K562 (cell line): Measurements from ENCODE around the gene CACNA1I. TPM values are rescaled to one million over a fixed set of nuclear protein-coding genes. Genes with fewer than 3 reads are reported as not detected.
A peak's percentile ranks its signal among the peaks of the same experiment; 100 is the strongest.

Source experiments
- ATAC-seq: fragments of 200-7000 bp; cut with Tn5 transposase; 3 replicates; pipeline ENCODE4 v1.9.1; 2020; ENCODE audit warnings: moderate library complexity
- BruUV-seq: library from RNA; stranded (reverse); fragments of 400-500 nt; replicated peaks from 2 replicates; lab custom pipeline; 2021; lab: Mats Ljungman, UMichigan
- CTCF ChIA-PET: fragments of 300-600 bp; formaldehyde crosslinking; extraction: SDS; loops from one replicate; lab custom pipeline; 2021; ENCODE audit warnings: low intra/inter-chr PET ratio; lab: Yijun Ruan, JAX
- POLR2A ChIA-PET: fragments of 300-600, 350-650 bp; sonication (Branson Sonifier 250); formaldehyde crosslinking; extraction: SDS; loops from one replicate; lab custom pipeline; 2021; ENCODE audit warnings: antibody characterized with exemption, inconsistent platforms; lab: Yijun Ruan, JAX
- DNase-seq, 4 experiments: peaks; one replicate each; pipeline versions ENCODE4 v3.0.0 to v3.0.0-alpha.2; 2011 to 2018; ENCODE audit warnings: low spot score in 3 of 4, mixed read lengths in 3 of 4; ENCODE audit errors: extremely low read depth in 1 of 4
- FAIRE-seq: peaks from 2 replicates; lab custom pipeline; 2011; peaks lifted over from hg19 to GRCh38; lab: Jason Lieb, UNC
- H2AFZ ChIP-seq: 2 replicates; pipeline ENCODE4 v1.6.0; 2011; ENCODE audit warnings: low read depth, low read length, control low read depth, inconsistent platforms
- H3K27ac ChIP-seq: fragments of 200-600 bp; 3 replicates; pipeline ENCODE4 v1.8.0; 2011; ENCODE audit warnings: low read depth, mild to moderate bottlenecking, control low read depth, inconsistent platforms, low read length, moderate library complexity, mixed read lengths; ENCODE audit errors: extremely low read depth
- H3K27me3 ChIP-seq, 2 experiments: fragments of 300-600 bp in 1 of 2; 2 replicates in 1 of 2; 3 replicates in 1 of 2; pipeline versions ENCODE4 v1.6.0 to v1.8.0; 2011; ENCODE audit warnings: inconsistent platforms in 2 of 2, low read length in 2 of 2, mild to moderate bottlenecking in 1 of 2, mixed read lengths in 1 of 2, moderate library complexity in 1 of 2; ENCODE audit not compliant: control insufficient read depth in 2 of 2, insufficient read depth in 2 of 2
- H3K36me3 ChIP-seq: fragments of 300-600 bp; 3 replicates; pipeline ENCODE4 v1.8.0; 2011; ENCODE audit warnings: mild to moderate bottlenecking, low read length, inconsistent platforms; ENCODE audit not compliant: control insufficient read depth, insufficient read depth
- H3K4me1 ChIP-seq, 2 experiments: fragments of 200-600 bp in 1 of 2; replicated peaks in 1 of 2; 2 replicates in 1 of 2; 3 replicates in 1 of 2; pipeline versions ENCODE4 v1.5.1 to v1.8.0; 2011; ENCODE audit warnings: inconsistent platforms in 2 of 2, low read length in 2 of 2, mild to moderate bottlenecking in 1 of 2, mixed read lengths in 1 of 2, moderate library complexity in 1 of 2; ENCODE audit not compliant: control insufficient read depth in 2 of 2, insufficient read depth in 2 of 2
- H3K4me2 ChIP-seq: 2 replicates; pipeline ENCODE4 v1.6.1; 2011; ENCODE audit warnings: low read length, control low read depth, inconsistent platforms, mixed read lengths; ENCODE audit not compliant: insufficient read depth
- H3K4me3 ChIP-seq: fragments of 200-600 bp; sonication (generic), shearing (Covaris generic); 2 replicates; pipeline ENCODE4 v1.5.1; 2016; ENCODE audit warnings: control low read depth, inconsistent platforms
- H3K79me2 ChIP-seq: fragments of 200-600 bp; 3 replicates; pipeline ENCODE4 v1.8.0; 2011; ENCODE audit warnings: low read length, inconsistent platforms; ENCODE audit not compliant: control insufficient read depth, insufficient read depth
- H3K9ac ChIP-seq, 2 experiments: 2 replicates each; pipeline versions ENCODE4 v1.6.0 to v1.6.1; 2011; ENCODE audit warnings: low read depth in 2 of 2, low read length in 2 of 2, control low read depth in 1 of 2, inconsistent platforms in 1 of 2, mild to moderate bottlenecking in 1 of 2, mixed read lengths in 1 of 2; ENCODE audit not compliant: insufficient read depth in 1 of 2
- H3K9me1 ChIP-seq: one replicate; pipeline ENCODE4 v1.6.0; 2011; ENCODE audit warnings: inconsistent platforms, mild to moderate bottlenecking, low read length, moderate library complexity; ENCODE audit not compliant: control insufficient read depth, insufficient read depth
- H3K9me3 ChIP-seq: replicated peaks from 2 replicates; pipeline ENCODE4 v1.5.1; 2011; ENCODE audit warnings: low read depth, low read length, inconsistent platforms; ENCODE audit not compliant: control insufficient read depth, insufficient read depth
- H4K20me1 ChIP-seq: replicated peaks from 2 replicates; pipeline ENCODE4 v1.6.1; 2011; ENCODE audit warnings: low read length, inconsistent platforms, mixed read lengths; ENCODE audit not compliant: control insufficient read depth, insufficient read depth
- CUX1 ChIP-seq: fragments of 200-800 bp; sonication (Bioruptor generic); IDR thresholded peaks from 2 replicates; pipeline ENCODE4 v1.6.1; 2016; ENCODE audit warnings: missing genetic modification characterization, missing compliant biosample characterization
- FOS ChIP-seq: IDR thresholded peaks from 3 replicates; pipeline ENCODE4 v1.6.1; 2011; ENCODE audit not compliant: insufficient read length; ENCODE audit errors: extremely low read depth
- HNRNPK ChIP-seq: fragments of 200-400 bp; formaldehyde crosslinking; IDR thresholded peaks from one replicate; pipeline ENCODE4 v1.6.1; 2018; ENCODE audit warnings: mild to moderate bottlenecking, low read depth, low read length; ENCODE audit not compliant: poor library complexity, severe bottlenecking
- ILF3 ChIP-seq: fragments of 450-650 bp; IDR thresholded peaks from 2 replicates; pipeline ENCODE4 v1.6.1; 2018; ENCODE audit warnings: antibody characterized with exemption, mild to moderate bottlenecking, moderate library complexity, borderline replicate concordance
- KDM1A ChIP-seq, 2 experiments: fragments of 450-650 bp; IDR thresholded peaks; 2 replicates each; pipeline ENCODE4 v1.6.1; 2016; ENCODE audit warnings: mild to moderate bottlenecking in 2 of 2
- TAF1 ChIP-seq: IDR thresholded peaks from 2 replicates; pipeline ENCODE4 v1.6.1; 2011; ENCODE audit warnings: mild to moderate bottlenecking, low read length, moderate library complexity; ENCODE audit not compliant: insufficient read depth, control insufficient read depth, severe bottlenecking; ENCODE audit errors: extremely low read depth
- TCFL5 ChIP-seq: fragments of 250-450 bp; sonication (Bioruptor Pico); conservative IDR thresholded peaks from 2 replicates; pipeline ENCODE4 v1.6.1; 2021; ENCODE audit warnings: mild to moderate bottlenecking, moderate library complexity, matching md5 sums
- ZMIZ1 ChIP-seq, 2 experiments: fragments of 150-350 bp in 1 of 2; IDR thresholded peaks; 2 replicates each; pipeline ENCODE4 v1.6.1; 2012 to 2016; ENCODE audit warnings: low read depth in 2 of 2, low read length in 2 of 2, mild to moderate bottlenecking in 1 of 2, moderate library complexity in 1 of 2
- ZNF140 ChIP-seq: fragments of 250-450 bp; sonication (Bioruptor Pico); IDR thresholded peaks from 2 replicates; pipeline ENCODE4 v1.8.0; 2021; ENCODE audit warnings: moderate library complexity, mild to moderate bottlenecking, inconsistent platforms
- WGBS: fragments of 100-300 bp; shearing (Covaris generic); methylation state at CpG from one replicate; pipeline ENCODE4 v1.1.6; 2016; ENCODE audit warnings: low coverage, mixed read lengths; ENCODE audit not compliant: insufficient coverage; ENCODE audit errors: missing lambda C conversion rate; 5-methylcytosine and 5-hydroxymethylcytosine counted together
- in situ Hi-C: fragments of 300-500 bp; cut with MboI; formaldehyde crosslinking; loops from 4 replicates; pipeline ENCODE4 v1.15.0; 2018; ENCODE audit warnings: inconsistent platforms, mixed read lengths
- intact Hi-C: fragments of 100-400 bp; cut with micrococcal nuclease; formaldehyde crosslinking; loops from 2 replicates; pipeline ENCODE4 v1.14.2; 2022
- polyA plus RNA-seq, 8 experiments: library from polyadenylated mRNA; depleted of rRNA in 4 of 8; stranded (reverse) in 5 of 8; unstranded in 3 of 8; fragments of >200 nt; fragmentation: Nextera tagmentation in 2 of 8; fragmentation: Illumina TruSeq in 1 of 8; extraction: Ambion mirVana in 2 of 8; extraction: Trizol in 1 of 8; gene quantifications; 2 replicates each; pipeline versions ENCODE4 v1.2.1 to v1.2.3, GENCODE V29; 2011 to 2014; ENCODE audit warnings: inconsistent platforms in 1 of 8, missing spikeins in 1 of 8
- total RNA-seq, 7 experiments: library from RNA; depleted of rRNA in 6 of 7; stranded (reverse); fragments of >200 nt in 6 of 7; fragmentation: Illumina TruSeq in 2 of 7; extraction: Trizol in 2 of 7; gene quantifications; 2 replicates each; pipeline versions ENCODE4 v1.2.1 to v1.2.3, GENCODE V29; 2011 to 2021; ENCODE audit warnings: low replicate concordance in 1 of 7

The CACNA1I gene
- total and polyA plus RNA-seq, 9 of the 15 experiments (the other 6 are each of a cell fraction or from before 2014, with no cell fraction given): 0.01 to 0.79 (median 0.32) TPM; not detected in 1

DNA sequence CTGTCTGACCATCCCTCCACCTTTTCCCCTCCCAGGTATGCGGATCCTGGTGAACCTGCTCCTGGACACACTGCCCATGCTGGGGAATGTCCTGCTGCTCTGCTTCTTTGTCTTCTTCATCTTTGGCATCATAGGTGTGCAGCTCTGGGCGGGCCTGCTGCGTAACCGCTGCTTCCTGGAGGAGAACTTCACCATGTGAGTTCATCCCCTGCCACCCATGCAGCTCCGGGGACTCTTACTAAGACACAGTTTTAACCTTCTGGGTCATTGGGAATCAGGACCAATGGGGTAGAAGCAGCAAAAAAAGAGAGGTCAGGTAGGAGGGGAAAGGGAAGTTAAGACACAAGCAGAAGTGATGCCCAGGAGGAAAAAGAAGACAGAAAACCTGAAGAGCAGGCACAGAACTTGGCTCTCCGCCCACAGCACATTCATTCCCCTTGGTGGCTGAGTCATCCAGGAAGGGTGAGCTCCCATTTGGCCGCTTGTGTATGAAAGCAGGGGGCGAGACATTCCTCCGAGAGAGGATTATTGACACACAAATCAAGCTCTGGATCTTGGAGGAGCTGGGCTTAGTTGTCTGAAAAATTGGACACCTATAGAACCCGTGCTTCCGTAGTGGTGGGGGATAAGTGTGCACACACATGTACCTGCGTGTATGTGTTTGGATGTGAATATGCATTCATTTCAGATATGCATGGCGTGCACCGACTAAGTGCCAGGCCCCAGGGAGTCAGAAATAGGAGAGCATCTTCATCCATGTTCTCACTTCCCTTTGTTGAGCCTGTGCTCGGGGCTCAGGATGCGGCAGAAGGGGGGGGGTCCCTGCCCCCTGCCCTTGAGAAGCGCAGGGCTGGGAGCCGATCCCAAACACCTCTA is 64.2 kb downstream of the CACNA1I start (continued):
- TF ChIP-seq ILF3: no peak
- TF ChIP-seq TAF1: no peak
- no peak for TF ChIP-seq ZMIZ1 (IDR thresholded peaks at IDR 0.05; ENCODE audit: low read depth in 2 of 2, low read length in 2 of 2)
- TF ChIP-seq KDM1A (IDR thresholded peaks at IDR 0.05): no peak

DNA sequence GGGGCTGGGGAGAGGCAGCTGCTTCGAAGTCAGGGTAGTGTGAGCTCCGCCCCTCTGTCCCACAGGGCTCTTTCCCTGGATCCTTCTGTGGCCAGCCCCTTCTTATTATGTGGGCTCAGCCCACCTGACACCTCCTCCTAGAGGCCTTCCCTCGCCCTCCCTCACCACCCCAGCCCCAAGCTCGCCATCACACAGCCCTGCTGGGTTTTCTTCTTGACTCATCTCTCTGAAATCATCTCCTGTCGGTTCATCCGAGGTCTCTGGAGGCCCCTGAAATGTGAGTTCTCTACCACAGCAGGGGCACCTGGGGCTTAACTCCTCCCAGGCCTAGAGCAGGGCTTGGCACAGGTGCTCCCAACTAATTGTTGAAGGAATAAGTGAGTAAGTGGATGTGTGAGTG is 65.2 kb downstream of the CACNA1I start:
- intact Hi-C loops: no loop called here
- Histone ChIP-seq H3K36me3 (no peaks in the 10 kb centered on the region), H3K9ac (peak overlapping the region in 1 of 2 experiments; percentile 20; a peak in 1 of 4 replicates), H3K27ac (no peak overlapping the region), H3K4me1 (peaks cover 10 to 15% of the 10 kb centered on the region in 2 experiments; a peak in 4 of 5 replicates), H3K4me2 (no peak overlapping the region), H2AFZ (no peak overlapping the region), H3K79me2 (no peaks in the 10 kb centered on the region), H3K4me3 (no peak overlapping the region), H3K9me3 (0 out of 2 replicates have a peak, but pooled peaks cover 2% of the 10 kb centered on the region), H4K20me1 (no peaks in the 10 kb centered on the region), H3K27me3 (no peaks in the 10 kb centered on the region), H3K9me1 (no peaks in the 10 kb centered on the region)
- ATAC-seq (no peak), FAIRE-seq (no peak), DNase-seq (no peak)
- ChIA-PET CTCF (no interaction called here), POLR2A (interaction anchor here (1.9 kb wide), 1 partner anchor 10 kb away, joined by 7 read pairs; no protein-coding TSS in a partner anchor)
- 75% methylated on average over 5 of the region's 6 CpGs for WGBS
- in situ Hi-C loops: no loop called here
- no TSS peak for BruUV-seq
- TF ChIP-seq HNRNPK: no peak
- no peak for TF ChIP-seq CUX1 (CRISPR knock-in tag)
- no peak for TF ChIP-seq FOS
- TF ChIP-seq TCFL5 (CRISPR knock-in tag): no peak
- TF ChIP-seq ZNF140 (CRISPR knock-in tag): no peak
